HepG2 (cell line): ENCODE results near the gene TIGD6. TPM values are rescaled to one million over a fixed set of nuclear protein-coding genes. Genes with fewer than 3 reads are reported as not detected.

Experiments
- ATAC-seq: fragments of 200-7000 bp; cut with Tn5 transposase; 3 replicates; pipeline ENCODE4 v1.9.1; 2020; ENCODE audit warnings: mild to moderate bottlenecking, moderate library complexity
- BruUV-seq: library from RNA; stranded (reverse); fragments of 400-500 nt; replicated peaks from 2 replicates; lab custom pipeline; 2021; lab: Mats Ljungman, UMichigan
- CTCF ChIA-PET: fragments of 300-600 bp; formaldehyde crosslinking; extraction: SDS; loops from one replicate; lab custom pipeline; 2021; ENCODE audit warnings: low total read pairs, inconsistent platforms, low intra/inter-chr PET ratio; lab: Yijun Ruan, JAX
- POLR2A ChIA-PET: fragments of 350-600 bp; sonication (Branson Sonifier 250); formaldehyde crosslinking; loops from one replicate; lab custom pipeline; 2020; ENCODE audit warnings: antibody characterized with exemption, inconsistent platforms; lab: Yijun Ruan, JAX
- DNase-seq: peaks from one replicate; pipeline ENCODE4 v3.0.0-alpha.2; 2015; ENCODE audit warnings: low spot score
- FAIRE-seq: peaks from 3 replicates; lab custom pipeline; 2011; peaks lifted over from hg19 to GRCh38; lab: Jason Lieb, UNC
- H2AFZ ChIP-seq: one replicate; pipeline ENCODE4 v1.6.1; 2011; ENCODE audit warnings: low read length, inconsistent platforms
- H3K27ac ChIP-seq: fragments of 300-600 bp; 3 replicates; pipeline ENCODE4 v1.8.0; 2011; ENCODE audit warnings: mixed run types, mild to moderate bottlenecking, mixed read lengths, low read length, inconsistent platforms; ENCODE audit not compliant: insufficient read depth; ENCODE audit errors: extremely low read length
- H3K27me3 ChIP-seq, 2 experiments: fragments of 200-600 bp in 1 of 2; 2 replicates in 1 of 2; 3 replicates in 1 of 2; pipeline versions ENCODE4 v1.6.0 to v1.8.0; 2011; ENCODE audit warnings: low read length in 2 of 2, mild to moderate bottlenecking in 2 of 2, moderate library complexity in 2 of 2, inconsistent platforms in 1 of 2; ENCODE audit not compliant: insufficient read depth in 2 of 2, control insufficient read depth in 1 of 2
- H3K36me3 ChIP-seq, 2 experiments: fragments of 200-600 bp in 1 of 2; replicated peaks in 1 of 2; 2 replicates in 1 of 2; 3 replicates in 1 of 2; pipeline versions ENCODE4 v1.5.1 to v1.8.0; 2011; ENCODE audit warnings: low read length in 2 of 2, inconsistent platforms in 1 of 2; ENCODE audit not compliant: insufficient read depth in 2 of 2, control insufficient read depth in 1 of 2
- H3K4me1 ChIP-seq: 2 replicates; pipeline ENCODE4 v1.5.1; 2012; ENCODE audit warnings: low read length, inconsistent platforms; ENCODE audit not compliant: insufficient read depth
- H3K4me2 ChIP-seq: 2 replicates; pipeline ENCODE4 v1.6.0; 2011; ENCODE audit warnings: low read depth, low read length, inconsistent platforms
- H3K4me3 ChIP-seq, 3 experiments: fragments of 200-600 bp in 1 of 3; sonication (generic), shearing (Covaris generic) in 1 of 3; replicated peaks in 1 of 3; 2 replicates each; pipeline ENCODE4 v1.5.1; 2011 to 2016; ENCODE audit warnings: low read length in 3 of 3, inconsistent platforms in 2 of 3, low read depth in 2 of 3, mild to moderate bottlenecking in 2 of 3, control low read depth in 1 of 3, mixed read lengths in 1 of 3; ENCODE audit not compliant: insufficient read depth in 1 of 3
- H3K79me2 ChIP-seq: one replicate; pipeline ENCODE4 v1.6.1; 2011; ENCODE audit warnings: low read length, inconsistent platforms; ENCODE audit not compliant: insufficient read depth
- H3K9ac ChIP-seq: 2 replicates; pipeline ENCODE4 v1.6.0; 2011; ENCODE audit warnings: mild to moderate bottlenecking, low read depth, low read length, inconsistent platforms; ENCODE audit not compliant: insufficient read depth
- H3K9me3 ChIP-seq: 2 replicates; pipeline ENCODE4 v1.5.1; 2012; ENCODE audit warnings: mild to moderate bottlenecking, low read length
- H4K20me1 ChIP-seq: 2 replicates; pipeline ENCODE4 v1.6.0; 2011; ENCODE audit warnings: inconsistent platforms, mild to moderate bottlenecking, low read length, moderate library complexity; ENCODE audit not compliant: insufficient read depth
- CEBPB ChIP-seq: IDR thresholded peaks from 2 replicates; pipeline ENCODE4 v1.6.1; 2011; ENCODE audit warnings: low read depth, low read length, improper control_type of control experiment, borderline replicate concordance
- FOXA3 ChIP-seq: IDR thresholded peaks from 2 replicates; pipeline ENCODE4 v1.6.1; 2016; ENCODE audit warnings: missing genetic modification reagents, missing compliant biosample characterization
- FOXO1 ChIP-seq: sonication (generic); formaldehyde crosslinking; IDR thresholded peaks from 2 replicates; pipeline ENCODE4 v1.4.0; 2020; ENCODE audit warnings: missing genetic modification reagents
- HNF4A ChIP-seq: sonication (generic); formaldehyde crosslinking; IDR thresholded peaks from 2 replicates; pipeline ENCODE4 v1.4.0; 2020; ENCODE audit warnings: missing genetic modification reagents
- MEIS2 ChIP-seq: sonication (generic); formaldehyde crosslinking; IDR thresholded peaks from 2 replicates; pipeline ENCODE4 v1.9.0; 2021; ENCODE audit warnings: mild to moderate bottlenecking, missing genetic modification reagents
- PAX8 ChIP-seq: sonication (generic); formaldehyde crosslinking; IDR thresholded peaks from 2 replicates; pipeline ENCODE4 v1.8.0; 2022; ENCODE audit warnings: mild to moderate bottlenecking, missing genetic modification reagents, borderline replicate concordance
- PRDM10 ChIP-seq: sonication (generic); formaldehyde crosslinking; IDR thresholded peaks from 2 replicates; pipeline ENCODE4 v1.4.0; 2020; ENCODE audit warnings: low read depth, missing genetic modification reagents
- RARA ChIP-seq: IDR thresholded peaks from 2 replicates; pipeline ENCODE4 v1.6.1; 2016; ENCODE audit warnings: missing genetic modification reagents, missing compliant biosample characterization
- RORA ChIP-seq: sonication (generic); formaldehyde crosslinking; IDR thresholded peaks from 2 replicates; pipeline ENCODE4 v1.5.0; 2020; ENCODE audit warnings: mild to moderate bottlenecking, missing genetic modification reagents, moderate library complexity
- ZNF253 ChIP-seq: sonication (generic); formaldehyde crosslinking; IDR thresholded peaks from 2 replicates; pipeline ENCODE4 v1.8.0; 2022; ENCODE audit warnings: mild to moderate bottlenecking, missing genetic modification reagents, borderline replicate concordance
- ZNF720 ChIP-seq: sonication (generic); formaldehyde crosslinking; IDR thresholded peaks from 2 replicates; pipeline ENCODE4 v1.4.0; 2020; ENCODE audit warnings: missing genetic modification reagents
- WGBS: methylation state at CpG from one replicate; pipeline ENCODE4 v1.1.6; 2017; ENCODE audit warnings: low lambda C conversion rate; 5-methylcytosine and 5-hydroxymethylcytosine counted together
- in situ Hi-C: cut with HindIII; loops from 2 replicates; pipeline ENCODE4 v1.10.0; 2017; ENCODE audit warnings: low pct_unique_long_range_greater_than_20kb; ENCODE audit not compliant: extremely low pct_ligation_motif_present
- intact Hi-C: fragments of 100-400 bp; cut with micrococcal nuclease; formaldehyde crosslinking; loops from one replicate; pipeline ENCODE4 v1.10.0; 2022; ENCODE audit not compliant: unreplicated experiment
- polyA plus RNA-seq, 8 experiments: library from polyadenylated mRNA; depleted of rRNA in 3 of 8; stranded (reverse) in 7 of 8; unstranded in 1 of 8; fragments of >200 nt; fragmentation: Illumina TruSeq in 4 of 8; extraction: Trizol in 4 of 8; gene quantifications; 2 replicates each; pipeline versions ENCODE4 v1.2.1 to v1.2.3, GENCODE V29; 2011 to 2016; ENCODE audit warnings: low read depth in 4 of 8, missing spikeins in 1 of 8, mixed read lengths in 1 of 8; ENCODE audit not compliant: insufficient read depth in 1 of 8
- total RNA-seq, 5 experiments: library from RNA; depleted of rRNA; stranded (reverse); fragments of >200 nt; fragmentation: Illumina TruSeq; extraction: Trizol; gene quantifications; 2 replicates each; pipeline ENCODE4 v1.2.3, GENCODE V29; 2016; ENCODE audit warnings: low read depth in 1 of 5
- TF ChIP-seq, protein P1 (sequence below): sonication (generic); formaldehyde crosslinking; IDR thresholded peaks from 2 replicates; pipeline ENCODE4 v1.4.0; 2020; ENCODE audit warnings: missing genetic modification reagents
- TF ChIP-seq, protein P2 (sequence below): sonication (generic); formaldehyde crosslinking; IDR thresholded peaks from 2 replicates; pipeline ENCODE4 v1.5.0; 2020; ENCODE audit warnings: mild to moderate bottlenecking, missing genetic modification reagents, moderate library complexity

The TIGD6 gene
- total and polyA plus RNA-seq, 2 of the 13 experiments (the other 11 are each of a cell fraction or from before 2014, with no cell fraction given) = 2.1 to 2.9 TPM

GRCh38 chr5:149969181-149969930 is 31.1 kb downstream of the TIGD6 start (continued):
- TF ChIP-seq ZNF253 (no peak), ZNF720 (CRISPR knock-in tag) (no peak)
- TF ChIP-seq, protein P1, sequence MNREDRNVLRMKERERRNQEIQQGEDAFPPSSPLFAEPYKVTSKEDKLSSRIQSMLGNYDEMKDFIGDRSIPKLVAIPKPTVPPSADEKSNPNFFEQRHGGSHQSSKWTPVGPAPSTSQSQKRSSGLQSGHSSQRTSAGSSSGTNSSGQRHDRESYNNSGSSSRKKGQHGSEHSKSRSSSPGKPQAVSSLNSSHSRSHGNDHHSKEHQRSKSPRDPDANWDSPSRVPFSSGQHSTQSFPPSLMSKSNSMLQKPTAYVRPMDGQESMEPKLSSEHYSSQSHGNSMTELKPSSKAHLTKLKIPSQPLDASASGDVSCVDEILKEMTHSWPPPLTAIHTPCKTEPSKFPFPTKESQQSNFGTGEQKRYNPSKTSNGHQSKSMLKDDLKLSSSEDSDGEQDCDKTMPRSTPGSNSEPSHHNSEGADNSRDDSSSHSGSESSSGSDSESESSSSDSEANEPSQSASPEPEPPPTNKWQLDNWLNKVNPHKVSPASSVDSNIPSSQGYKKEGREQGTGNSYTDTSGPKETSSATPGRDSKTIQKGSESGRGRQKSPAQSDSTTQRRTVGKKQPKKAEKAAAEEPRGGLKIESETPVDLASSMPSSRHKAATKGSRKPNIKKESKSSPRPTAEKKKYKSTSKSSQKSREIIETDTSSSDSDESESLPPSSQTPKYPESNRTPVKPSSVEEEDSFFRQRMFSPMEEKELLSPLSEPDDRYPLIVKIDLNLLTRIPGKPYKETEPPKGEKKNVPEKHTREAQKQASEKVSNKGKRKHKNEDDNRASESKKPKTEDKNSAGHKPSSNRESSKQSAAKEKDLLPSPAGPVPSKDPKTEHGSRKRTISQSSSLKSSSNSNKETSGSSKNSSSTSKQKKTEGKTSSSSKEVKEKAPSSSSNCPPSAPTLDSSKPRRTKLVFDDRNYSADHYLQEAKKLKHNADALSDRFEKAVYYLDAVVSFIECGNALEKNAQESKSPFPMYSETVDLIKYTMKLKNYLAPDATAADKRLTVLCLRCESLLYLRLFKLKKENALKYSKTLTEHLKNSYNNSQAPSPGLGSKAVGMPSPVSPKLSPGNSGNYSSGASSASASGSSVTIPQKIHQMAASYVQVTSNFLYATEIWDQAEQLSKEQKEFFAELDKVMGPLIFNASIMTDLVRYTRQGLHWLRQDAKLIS = no peak

- no peak overlapping the region for H3K4me2 ChIP-seq
- H3K79me2 ChIP-seq = no peaks in the 10 kb centered on the region
- H4K20me1 ChIP-seq = no peaks in the 10 kb centered on the region
- H3K4me3 ChIP-seq = no peak overlapping the region
- ChIA-PET CTCF (no interaction called here), POLR2A (no interaction called here)
- H3K4me1 ChIP-seq = peaks cover 18% of the 10 kb centered on the region
- no peak overlapping the region for H3K27ac ChIP-seq
- no peak overlapping the region for H3K9ac ChIP-seq
- ATAC-seq = no peak
- BruUV-seq = no TSS peak
- FAIRE-seq = peak; percentile 60
- no peaks in the 10 kb centered on the region for H3K27me3 ChIP-seq
- 26% methylated on average over 3 of the region's 3 CpGs for WGBS
- no peaks in the 10 kb centered on the region for H3K36me3 ChIP-seq
- in situ Hi-C loops (no loop called here), intact Hi-C loops (no loop called here)
- no peak overlapping the region for H2AFZ ChIP-seq
- no peaks in the 10 kb centered on the region for H3K9me3 ChIP-seq
- no peak for DNase-seq
- peak; percentile 81 for TF ChIP-seq RARA (CRISPR knock-in tag)
- no peak for TF ChIP-seq MEIS2 (CRISPR knock-in tag)
- no peak for TF ChIP-seq ZNF253
- TF ChIP-seq PRDM10 (CRISPR knock-in tag) = no peak
- TF ChIP-seq CEBPB = no peak
- peak; percentile 63 for TF ChIP-seq HNF4A
- no peak for TF ChIP-seq PAX8 (CRISPR knock-in tag)
- TF ChIP-seq FOXA3 (CRISPR knock-in tag) = no peak
- no peak for TF ChIP-seq FOXO1 (CRISPR knock-in tag)
- TF ChIP-seq RORA = no peak
- TF ChIP-seq, protein P2, sequence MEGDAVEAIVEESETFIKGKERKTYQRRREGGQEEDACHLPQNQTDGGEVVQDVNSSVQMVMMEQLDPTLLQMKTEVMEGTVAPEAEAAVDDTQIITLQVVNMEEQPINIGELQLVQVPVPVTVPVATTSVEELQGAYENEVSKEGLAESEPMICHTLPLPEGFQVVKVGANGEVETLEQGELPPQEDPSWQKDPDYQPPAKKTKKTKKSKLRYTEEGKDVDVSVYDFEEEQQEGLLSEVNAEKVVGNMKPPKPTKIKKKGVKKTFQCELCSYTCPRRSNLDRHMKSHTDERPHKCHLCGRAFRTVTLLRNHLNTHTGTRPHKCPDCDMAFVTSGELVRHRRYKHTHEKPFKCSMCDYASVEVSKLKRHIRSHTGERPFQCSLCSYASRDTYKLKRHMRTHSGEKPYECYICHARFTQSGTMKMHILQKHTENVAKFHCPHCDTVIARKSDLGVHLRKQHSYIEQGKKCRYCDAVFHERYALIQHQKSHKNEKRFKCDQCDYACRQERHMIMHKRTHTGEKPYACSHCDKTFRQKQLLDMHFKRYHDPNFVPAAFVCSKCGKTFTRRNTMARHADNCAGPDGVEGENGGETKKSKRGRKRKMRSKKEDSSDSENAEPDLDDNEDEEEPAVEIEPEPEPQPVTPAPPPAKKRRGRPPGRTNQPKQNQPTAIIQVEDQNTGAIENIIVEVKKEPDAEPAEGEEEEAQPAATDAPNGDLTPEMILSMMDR (CRISPR knock-in tag) = no peak
Measured at GRCh38 chr5:149966946-149967345, 33.5 kb downstream of the TIGD6 start.
